Hippocampal formation (tissue), 2 donors: ENCODE results near the gene FAM114A2.
"Not testable (repeated sequence)": the region's sequence is repeated elsewhere in the genome, so short reads cannot be mapped to it uniquely, and the experiment has no call there.

Experiments used
- DNase-seq, 2 donors: peaks; one replicate each; lab custom pipeline; 2025; lab: John Stamatoyannopoulos, UW

FAM114A2 gene

DNA sequence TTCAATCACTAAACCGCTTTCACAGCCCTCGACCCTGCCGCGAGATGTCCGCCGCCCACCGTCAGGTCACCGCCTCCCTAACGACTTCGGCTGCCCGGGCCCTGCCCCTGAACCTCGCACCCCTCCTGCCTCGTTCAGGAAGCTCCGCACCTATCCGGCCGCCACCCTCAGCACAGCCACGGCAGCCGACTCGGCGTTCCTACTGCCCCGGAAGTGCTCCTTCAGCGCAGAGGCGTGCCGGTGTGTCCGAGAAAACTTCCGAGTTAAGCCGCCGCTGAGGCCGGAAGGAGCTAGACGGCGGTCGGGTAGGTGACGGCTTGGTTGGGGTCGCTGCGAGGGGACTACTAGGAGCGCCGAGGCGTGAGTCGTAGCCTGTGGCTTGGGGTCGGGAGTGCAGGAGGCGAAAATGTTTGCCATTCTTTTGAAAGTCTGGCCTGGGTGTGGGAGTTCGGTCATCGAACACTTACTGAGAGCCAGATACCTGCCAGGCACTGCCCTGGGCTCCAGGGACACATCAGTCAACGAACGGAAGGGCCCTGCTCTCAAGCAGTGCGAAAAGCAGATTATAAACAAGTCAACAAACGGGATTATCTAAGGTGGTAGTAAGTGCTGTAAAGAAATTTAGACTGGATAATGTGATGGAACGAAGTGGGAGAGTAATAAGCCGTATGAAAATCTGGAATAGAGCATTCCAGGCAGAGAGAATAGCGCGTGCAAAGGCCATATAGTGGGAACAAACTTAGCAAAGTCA, at the start of gene FAM114A2, which contains the start of gene MFAP3:
Gene FAM114A2, minus strand, starts transcription at position 204 of the 751 bp plus-strand sequence. CDS start 3,957 bp downstream, outside the sequence.
Gene MFAP3, plus strand, starts transcription at position 261 of the 751 bp plus-strand sequence. CDS start 10,756 bp downstream, outside the sequence.
- peak; percentile 67 to 75 for DNase-seq

DNA sequence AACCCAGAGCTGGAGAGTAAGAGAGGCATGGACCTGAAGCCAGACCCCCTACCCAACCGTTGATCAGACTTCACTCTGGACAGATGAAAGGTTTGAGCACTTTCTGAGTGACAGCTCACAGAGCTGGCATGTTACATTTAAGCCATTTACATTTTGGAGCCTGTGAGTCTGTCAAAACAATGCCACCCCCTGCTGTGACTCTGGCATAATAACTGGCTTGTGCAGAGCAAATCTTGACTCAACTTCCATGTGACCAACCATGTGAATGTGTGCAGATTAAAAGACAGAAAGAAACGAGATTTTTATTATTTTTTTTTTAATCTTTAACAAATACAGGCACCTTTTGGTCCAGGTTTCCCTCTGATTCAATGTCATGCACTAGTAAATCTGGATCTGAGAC, 48.5 kb upstream of the FAM114A2 start:
- peak in 1 of 2 donors; percentile 42 for DNase-seq

DNA sequence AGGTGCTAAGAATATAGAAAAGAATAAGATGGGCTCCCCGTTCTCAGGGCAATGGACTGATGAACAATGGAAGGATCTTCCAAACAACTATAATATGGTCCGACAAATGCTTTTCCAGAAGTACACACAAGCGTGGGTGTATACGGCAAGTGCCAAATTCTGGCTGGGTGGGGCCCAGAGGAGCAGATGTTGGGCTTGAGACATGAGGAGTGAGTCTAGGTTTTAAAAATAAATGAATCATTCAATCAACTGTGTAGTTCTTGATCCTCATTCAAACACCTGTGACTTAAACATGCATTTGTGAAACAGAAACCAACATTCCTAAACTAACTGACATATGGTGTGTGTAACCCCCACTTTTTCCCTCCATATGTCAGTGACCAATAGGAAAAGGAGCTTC, 47.9 kb upstream of the FAM114A2 start:
- no peak for DNase-seq

DNA sequence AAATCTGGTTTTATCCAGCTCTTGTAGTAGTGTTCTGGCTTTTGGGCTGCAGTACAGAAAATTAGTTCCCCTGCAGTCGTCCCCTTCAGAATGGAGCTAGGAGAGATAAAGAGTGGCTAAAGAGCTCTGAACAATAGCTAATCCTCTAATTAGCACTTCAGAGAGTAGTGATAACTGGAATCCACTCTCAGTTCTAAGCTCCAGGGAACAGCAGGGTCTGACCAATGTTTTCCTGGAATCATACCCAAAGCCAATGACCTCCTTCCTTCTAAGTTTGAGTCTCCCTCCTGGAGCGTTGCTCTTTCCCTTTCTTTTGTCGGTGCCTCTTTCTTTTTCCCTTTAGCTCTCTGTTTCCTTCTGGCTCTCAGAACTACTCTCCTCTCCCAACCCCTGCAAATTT, 47.4 kb upstream of the FAM114A2 start:
- DNase-seq: no peak

DNA sequence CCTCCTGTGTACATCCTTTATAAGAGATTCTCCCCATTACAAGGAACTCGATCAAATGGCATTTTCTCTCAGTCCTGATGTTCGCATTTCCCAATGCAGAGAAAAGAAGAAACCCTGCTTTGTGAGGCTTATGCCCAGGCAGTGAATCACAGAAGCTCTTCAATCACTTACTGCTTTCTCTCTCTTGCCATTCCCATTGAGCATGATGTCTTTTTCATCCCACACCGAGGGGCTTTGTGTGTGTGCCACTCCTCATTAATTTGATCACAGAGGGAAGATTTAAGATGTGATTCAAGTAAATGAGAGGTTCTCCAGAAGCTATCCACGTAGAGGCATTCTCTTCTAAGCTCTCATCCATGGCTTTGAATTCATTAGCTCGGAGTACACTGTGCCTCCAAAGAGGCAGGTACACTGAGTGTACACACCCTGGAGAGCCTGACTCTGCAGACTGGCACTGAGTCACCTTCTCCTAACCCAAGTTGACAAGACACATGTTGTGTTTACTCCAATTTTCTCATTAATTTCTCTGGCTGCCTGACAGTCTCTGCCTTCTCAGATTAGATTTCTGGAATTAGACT, 45.4 kb upstream of the FAM114A2 start:
- no peak for DNase-seq

DNA sequence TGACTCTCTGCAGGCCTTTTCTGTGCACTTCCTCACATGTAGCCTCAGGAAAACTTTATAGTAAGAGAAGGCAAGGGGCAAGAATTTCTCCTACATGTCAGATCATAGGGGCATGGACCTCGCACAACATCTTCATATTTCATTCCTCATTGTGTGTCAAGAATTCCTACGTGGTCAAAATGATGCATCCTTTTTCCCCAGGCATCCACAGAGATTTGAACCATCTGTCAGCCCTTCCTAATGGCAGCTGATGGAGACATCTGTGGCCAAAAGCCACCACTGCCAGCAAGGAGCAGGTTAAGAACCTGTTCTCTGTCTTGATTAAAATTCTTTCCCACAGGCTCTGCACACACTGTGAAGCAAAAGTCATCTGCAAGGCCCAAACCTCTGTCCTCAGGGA, 42.5 kb upstream of the FAM114A2 start:
- no peak for DNase-seq

DNA sequence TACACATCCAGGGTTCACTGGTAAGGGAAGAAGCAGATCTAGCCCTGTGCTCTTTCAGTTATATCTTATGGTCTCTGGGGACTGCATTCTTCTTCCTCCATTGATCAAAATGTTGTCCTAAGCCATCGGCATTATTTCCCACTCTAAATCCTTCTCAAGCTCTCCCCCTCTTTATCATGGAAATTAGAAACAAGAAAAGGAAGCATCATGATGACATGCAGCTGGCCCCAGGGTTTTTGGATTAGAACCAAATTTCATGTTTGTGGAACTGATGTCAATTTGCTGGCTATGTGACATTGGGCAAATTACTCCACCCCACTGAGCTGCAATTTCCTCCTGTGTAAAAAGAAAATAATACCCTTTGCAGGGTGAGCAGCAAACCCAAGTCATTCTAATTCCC, 39.6 kb upstream of the FAM114A2 start:
- DNase-seq: no peak

DNA sequence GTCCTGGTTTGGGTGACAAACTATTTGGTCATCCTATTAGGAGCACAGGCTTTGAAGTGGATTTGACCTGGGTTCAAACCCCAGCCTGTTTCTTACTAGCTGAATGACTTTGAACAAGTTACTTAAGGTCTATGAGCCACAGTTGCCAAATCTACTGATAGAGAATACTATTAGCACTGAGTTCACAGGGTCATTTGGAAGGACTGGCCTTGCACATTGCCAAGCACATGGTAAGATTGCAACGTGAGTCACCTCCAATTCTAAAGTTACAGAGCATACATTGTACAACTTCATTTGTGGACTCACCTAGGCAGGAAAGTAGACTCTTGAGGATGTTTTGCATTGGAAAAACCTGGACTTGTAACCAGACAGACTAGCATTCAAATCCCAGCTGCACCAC, 39.0 kb upstream of the FAM114A2 start:
- no peak for DNase-seq

DNA sequence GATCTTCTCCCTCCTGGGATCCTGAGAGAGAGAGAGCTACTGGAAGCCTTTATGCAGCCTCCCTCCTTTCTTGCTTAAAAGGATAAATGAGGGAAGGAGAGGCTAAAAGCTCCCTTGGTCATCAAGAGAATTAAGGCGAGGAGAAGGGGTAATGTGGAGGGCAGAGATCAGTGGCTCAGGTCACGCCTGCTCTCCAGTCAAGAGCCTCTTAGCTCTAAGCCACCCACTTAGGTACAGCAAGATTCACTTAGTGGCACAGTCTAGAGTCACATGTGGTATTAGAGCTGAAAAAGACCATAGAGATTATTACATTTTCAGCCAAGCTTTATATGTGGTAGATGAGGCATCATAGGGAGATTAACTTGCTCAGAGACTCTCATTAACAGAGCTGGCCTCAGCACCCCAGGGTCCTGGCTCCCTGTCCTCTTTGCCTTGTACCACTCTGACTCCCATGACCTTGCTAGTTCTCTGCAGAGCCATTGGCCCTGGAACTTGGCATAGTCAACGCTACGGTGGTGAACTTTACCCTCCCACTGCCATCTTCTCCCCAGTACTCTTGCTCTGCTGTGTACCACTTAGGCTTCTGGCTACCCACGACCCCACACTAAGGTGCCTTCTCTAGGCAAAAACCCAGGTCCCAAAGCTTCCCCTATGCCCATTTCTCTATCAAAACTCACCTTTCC, 37.7 kb upstream of the FAM114A2 start:
- no peak for DNase-seq

DNA sequence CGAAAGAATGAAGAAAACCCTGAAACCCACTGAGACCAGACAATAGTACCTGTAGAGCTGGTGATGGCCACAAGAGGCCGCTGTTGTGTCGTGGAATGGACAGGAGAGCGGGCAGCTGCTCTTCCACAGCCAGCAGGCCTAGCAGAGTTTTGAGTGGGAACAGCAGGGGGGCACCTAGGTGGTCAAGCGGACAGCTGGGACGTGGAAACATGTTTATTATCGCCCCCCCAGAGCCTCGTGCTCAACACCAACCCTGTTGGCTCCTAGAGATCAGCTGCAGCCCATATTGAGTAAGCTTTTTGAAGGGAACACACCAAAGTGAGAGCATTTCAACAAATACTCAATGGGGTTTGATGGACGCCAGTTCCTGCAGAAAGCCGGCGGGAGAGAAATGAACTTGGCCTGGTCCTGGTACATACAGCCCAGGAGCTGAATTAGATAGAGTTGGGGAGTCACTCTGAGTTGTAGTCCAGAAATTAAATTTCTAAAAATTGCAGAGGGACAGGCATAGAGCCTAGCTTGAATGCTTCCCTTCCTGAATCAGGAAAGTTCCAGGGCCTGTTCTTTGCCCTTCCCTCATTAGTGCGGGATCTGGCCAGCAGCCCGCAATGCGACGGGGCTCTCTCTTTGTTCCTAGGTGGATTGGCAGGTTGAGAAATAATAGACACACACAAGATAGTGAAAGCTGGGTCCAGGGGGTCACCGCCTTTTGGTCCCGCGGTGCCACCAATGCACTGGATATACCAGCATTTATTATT, 33.9 kb upstream of the FAM114A2 start:
- DNase-seq: peak; percentile 56 to 71

DNA sequence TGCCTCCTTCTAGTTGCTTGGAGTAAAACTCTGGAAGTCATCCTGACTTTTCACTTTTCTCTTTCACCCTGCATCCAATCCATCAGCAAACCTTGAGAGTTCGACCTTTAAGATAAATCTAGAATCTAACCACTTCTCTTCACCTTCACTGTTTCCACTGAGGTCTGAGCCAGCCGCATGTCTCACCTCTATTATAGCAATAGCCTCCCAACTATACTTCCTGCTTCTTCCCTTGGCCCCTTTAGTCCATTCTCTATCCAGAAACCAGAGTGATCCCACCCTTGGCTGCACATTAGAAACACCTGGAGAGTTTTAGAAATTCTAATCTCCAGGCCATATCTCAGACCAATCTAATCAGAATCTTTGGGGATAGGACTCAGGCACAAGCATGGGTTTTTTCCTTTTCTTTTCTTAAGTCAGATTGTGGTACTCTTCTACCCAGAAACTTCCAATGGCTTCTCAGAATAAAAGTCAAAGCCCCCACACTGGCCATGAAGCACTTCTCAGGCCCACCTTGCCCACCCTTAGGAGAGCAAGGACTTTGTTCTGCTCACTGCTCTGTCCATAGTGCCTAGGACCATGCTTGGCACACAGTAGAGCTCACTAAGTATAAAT, 33.2 kb upstream of the FAM114A2 start:
- no peak for DNase-seq

DNA sequence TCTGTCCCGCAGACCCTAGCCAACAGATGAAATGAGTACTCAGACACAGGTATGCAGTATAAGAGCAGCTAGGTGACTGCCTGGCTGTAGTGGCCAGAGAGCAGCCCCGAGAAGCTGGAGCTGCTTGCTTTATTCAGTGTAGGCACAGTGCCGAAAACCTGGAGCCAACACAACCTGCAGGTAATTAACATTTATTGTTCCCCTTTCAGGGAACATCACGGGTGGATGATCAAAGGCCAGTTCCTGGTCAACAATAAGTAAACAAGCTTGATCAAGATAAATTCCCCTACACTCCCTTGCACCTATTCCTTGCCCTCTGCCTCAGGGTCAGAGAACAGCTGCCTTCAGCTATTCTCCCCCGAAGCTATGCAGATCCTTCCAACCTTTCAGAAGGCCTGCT, 31.1 kb upstream of the FAM114A2 start:
- not testable (repeated sequence) for DNase-seq

DNA sequence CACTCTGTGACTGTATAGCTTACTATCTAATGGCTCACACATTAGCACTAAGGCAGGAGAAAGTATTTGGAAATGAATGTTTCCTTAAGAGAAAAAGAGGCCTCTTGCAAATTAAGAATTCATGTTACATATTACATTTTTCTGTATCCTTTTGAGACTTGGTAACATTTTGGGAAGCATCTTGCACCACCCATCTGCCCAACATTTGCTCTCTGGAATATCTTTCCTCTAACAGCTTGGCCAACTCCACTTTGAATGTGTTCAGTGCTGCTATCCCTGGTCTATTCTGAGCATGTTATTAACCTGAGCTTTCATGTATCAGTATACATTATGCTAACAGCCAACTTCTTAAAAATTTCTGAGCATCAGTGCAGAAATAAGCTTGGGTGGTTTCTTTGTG, 27.3 kb upstream of the FAM114A2 start:
- peak in 1 of 2 donors; percentile 25 for DNase-seq

DNA sequence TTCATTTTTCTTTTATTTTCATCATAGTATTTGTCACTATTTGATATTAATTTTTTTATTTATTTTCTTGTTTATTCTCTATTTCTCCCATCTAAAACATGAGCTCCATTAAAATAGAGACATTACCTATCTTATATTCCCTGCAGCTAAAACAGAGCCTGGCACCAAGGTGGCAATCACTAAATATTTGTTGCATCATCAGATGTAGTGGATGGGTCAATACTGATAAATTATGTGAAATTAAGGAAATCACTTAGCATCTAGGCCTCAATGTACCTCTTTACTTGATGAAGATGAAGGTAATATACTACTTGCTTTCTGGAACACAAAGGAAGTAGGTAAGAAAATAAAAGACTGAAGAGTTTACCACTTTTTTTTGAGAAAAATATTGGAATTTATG, 24.7 kb upstream of the FAM114A2 start:
- DNase-seq: no peak

DNA sequence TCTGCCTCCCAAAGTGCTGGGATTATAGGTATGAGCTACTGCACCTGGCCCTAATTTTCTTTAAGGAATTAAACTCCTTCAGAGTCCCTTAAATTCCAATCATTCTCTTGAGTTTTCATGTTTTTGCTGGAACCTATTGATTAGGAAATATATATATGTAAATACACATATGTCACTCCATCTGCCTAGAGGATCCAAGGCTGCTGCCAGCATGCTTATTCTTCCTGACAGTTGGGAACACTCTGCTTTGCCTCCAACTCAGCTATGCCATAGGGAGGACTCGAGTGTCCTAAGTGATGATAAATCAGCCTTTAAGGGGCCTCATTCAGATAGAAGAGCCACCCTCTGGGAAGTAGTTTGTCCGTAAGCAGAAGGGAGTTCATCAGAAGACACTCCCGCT, 21.9 kb upstream of the FAM114A2 start:
- no peak for DNase-seq

DNA sequence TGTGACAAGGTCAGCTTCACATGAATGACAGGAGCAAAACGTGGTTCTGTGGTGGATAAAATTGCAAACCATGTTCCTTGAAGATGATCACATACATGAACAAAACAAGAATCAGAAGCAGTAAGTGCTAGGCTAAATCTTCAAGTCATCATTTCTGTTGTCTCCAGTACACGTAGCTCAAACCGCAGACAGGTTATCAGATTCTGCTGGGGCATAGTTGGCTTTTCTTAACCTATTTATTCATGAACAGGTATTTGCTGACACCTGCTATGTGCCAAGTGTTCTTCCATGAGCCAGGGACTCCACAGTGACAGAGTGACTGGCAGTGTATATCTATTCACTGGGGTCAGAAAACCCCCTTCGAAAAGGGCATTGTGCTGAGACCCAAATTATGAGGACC, 20.9 kb upstream of the FAM114A2 start:
- no peak for DNase-seq

DNA sequence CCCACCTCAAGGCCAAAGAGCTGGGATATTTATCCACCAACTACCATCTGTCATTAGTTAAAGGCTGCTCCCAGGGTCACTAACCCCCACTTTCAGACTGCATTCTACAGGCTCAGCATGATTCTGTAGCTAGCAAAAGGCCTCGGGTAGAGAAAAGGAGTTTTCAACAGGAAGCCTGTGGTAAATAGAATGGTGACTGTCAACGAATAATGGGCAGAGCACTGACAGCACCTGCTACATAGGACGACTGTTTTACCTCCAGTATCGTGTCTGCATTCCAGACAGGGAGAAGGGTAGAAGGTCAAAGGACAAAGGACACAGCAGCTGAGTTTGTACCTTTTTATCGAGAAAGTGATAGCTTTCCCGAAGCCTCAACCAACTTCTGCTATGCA, 20.3 kb upstream of the FAM114A2 start:
- no peak for DNase-seq

DNA sequence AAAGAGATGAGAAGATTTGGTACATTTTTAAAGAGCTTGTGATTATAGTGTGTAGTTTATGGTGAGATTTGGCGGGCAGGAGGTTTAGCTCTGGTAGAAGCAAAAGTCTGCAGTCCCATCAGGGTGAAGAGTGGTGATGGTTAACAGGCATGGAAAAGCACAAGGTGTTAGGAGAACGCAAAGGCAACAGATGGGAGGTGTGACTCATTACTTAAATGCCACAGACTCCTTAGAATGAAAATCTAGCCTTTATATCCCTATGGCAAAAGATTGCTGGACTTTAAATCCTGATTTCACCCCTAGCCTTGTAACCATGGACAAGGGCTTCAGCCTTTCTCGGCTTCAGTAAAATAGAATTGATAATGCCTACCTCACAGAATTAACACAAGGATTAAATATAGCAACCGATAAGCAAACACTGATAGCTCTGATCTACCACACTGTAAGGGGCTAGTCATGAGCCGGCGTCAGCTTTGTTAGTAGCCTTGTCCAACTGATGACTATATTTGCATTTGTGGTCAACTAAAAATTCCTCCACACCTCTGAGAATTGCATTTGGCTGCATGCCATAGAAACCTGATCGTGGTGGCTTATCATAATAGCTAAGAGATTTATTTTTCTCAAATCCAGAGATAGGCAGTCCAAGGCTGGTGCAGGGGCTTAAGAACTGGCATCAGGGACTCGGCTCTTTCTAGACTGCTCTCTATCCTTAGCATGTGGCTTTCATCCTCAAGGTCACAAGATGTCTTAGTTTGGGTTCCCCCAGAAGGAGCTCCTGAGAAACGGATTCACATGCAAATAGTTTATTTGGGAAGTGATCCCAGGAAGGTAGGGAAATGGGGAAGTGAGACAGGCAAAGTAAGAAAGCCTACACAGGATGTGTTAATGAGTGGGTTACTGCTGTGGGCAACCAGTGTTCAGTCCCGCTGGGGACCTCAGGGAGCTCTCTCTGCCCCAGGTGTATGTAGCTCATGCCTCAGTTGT, 19.6 kb upstream of the FAM114A2 start:
- DNase-seq: no peak

DNA sequence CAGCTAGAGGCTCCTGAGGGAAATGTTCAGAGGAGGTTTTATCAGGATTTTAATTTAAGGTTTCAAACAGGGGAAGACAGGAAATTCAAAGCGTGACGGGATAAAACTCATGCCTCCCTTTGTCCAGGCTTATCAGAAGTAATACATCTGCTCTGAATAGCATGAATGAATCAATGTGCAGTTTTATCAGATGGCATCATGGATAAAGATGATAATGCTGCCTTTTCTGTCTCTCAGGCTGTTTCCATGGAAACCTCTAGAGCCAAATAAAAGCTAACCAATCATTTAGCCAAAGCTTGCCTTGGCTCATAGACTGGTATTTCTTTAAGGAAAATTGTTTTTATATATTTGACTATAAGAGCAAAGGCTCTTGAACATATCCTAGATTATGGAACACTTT, 16.5 kb upstream of the FAM114A2 start:
- no peak for DNase-seq

DNA sequence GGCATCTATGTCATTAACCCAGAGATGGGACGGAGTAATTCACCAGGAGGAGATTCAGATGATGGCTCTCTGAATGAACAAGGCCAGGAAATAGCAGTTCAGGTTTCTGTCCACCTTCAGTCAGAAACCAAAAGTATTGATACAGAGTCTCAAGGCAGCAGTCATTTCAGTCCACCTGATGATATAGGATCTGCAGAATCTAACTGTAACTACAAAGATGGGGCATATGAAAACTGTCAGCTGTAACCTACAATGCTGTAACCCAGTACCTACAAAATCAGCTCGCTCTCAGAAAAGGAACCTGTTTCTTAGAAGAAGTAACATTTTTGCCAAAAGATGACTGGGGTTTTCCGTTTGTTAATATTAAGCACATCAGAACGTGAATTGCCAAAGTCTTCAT, 14.8 kb upstream of the FAM114A2 start:
- DNase-seq: no peak

DNA sequence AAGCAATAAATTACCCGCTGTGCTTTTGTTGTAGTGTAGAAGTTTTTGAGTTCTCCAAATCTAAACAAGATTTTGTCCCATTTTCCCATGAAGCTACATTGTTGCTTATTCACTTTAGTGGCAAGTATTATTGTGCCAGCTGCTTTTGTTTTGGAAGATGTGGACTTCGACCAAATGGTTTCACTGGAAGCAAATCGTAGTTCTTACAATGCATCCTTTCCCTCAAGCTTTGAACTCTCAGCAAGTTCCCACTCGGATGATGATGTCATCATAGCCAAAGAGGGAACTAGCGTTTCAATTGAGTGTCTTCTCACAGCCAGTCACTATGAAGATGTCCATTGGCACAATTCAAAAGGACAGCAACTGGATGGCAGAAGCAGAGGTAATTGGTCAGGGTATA, 10.9 kb upstream of the FAM114A2 start:
- DNase-seq: peak in 1 of 2 donors; percentile 20
